Loucy (cell line): ENCODE results near the gene ANAPC15.
"Not testable (repeated sequence)": the region's sequence is repeated elsewhere in the genome, so short reads cannot be mapped to it uniquely, and the experiment has no call there.

Experiments used
- H2AFZ ChIP-seq: fragments of 200-600 bp; sonication (generic); 2 replicates; pipeline ENCODE4 v1.6.0; 2016; ENCODE audit warnings: antibody characterized with exemption, mild to moderate bottlenecking, low read length, moderate library complexity
- H3F3A ChIP-seq: fragments of 200-600 bp; 2 replicates; pipeline ENCODE4 v1.6.0; 2016; ENCODE audit warnings: antibody characterized with exemption, low read depth, mild to moderate bottlenecking
- H3K27me3 ChIP-seq: fragments of 200-600 bp; sonication (generic); 2 replicates; pipeline ENCODE4 v1.6.1; 2014; ENCODE audit warnings: low read length, mild to moderate bottlenecking; ENCODE audit not compliant: insufficient read depth, poor library complexity, severe bottlenecking
- H3K36me3 ChIP-seq: fragments of 200-600 bp; sonication (generic); 2 replicates; pipeline ENCODE4 v1.6.1; 2016; ENCODE audit warnings: low read length; ENCODE audit not compliant: insufficient read depth
- H3K4me1 ChIP-seq: fragments of 200-600 bp; sonication (generic); 2 replicates; pipeline ENCODE4 v1.5.1; 2014; ENCODE audit warnings: low read length, mild to moderate bottlenecking; ENCODE audit not compliant: insufficient read depth, poor library complexity, severe bottlenecking
- H3K4me2 ChIP-seq: fragments of 200-600 bp; sonication (generic); 2 replicates; pipeline ENCODE4 v1.6.0; 2014; ENCODE audit warnings: antibody characterized with exemption, low read length, low read depth, mild to moderate bottlenecking; ENCODE audit not compliant: poor library complexity, severe bottlenecking
- H3K4me3 ChIP-seq: fragments of 200-600 bp; sonication (generic); 2 replicates; pipeline ENCODE4 v1.5.1; 2014; ENCODE audit warnings: low read length, mild to moderate bottlenecking, mixed read lengths; ENCODE audit not compliant: poor library complexity, severe bottlenecking
- H3K79me2 ChIP-seq: fragments of 200-600 bp; sonication (generic); 2 replicates; pipeline ENCODE4 v1.6.1; 2014; ENCODE audit warnings: low read length; ENCODE audit not compliant: insufficient read depth
- H3K9ac ChIP-seq: fragments of 200-600 bp; sonication (generic); 2 replicates; pipeline ENCODE4 v1.6.0; 2014; ENCODE audit warnings: mild to moderate bottlenecking, low read depth, low read length, moderate library complexity; ENCODE audit not compliant: poor library complexity, severe bottlenecking
- H3K9me2 ChIP-seq: fragments of 200-600 bp; sonication (generic); replicated peaks from 2 replicates; pipeline ENCODE4 v1.6.1; 2016; ENCODE audit warnings: low read depth, low read length, mixed read lengths
- H3K9me3 ChIP-seq: fragments of 200-600 bp; sonication (generic); 2 replicates; pipeline ENCODE4 v1.6.1; 2014; ENCODE audit warnings: mild to moderate bottlenecking, antibody characterized with exemption, low read length, low read depth; ENCODE audit not compliant: insufficient read depth
- H4K20me1 ChIP-seq: fragments of 200-600 bp; sonication (generic); 2 replicates; pipeline ENCODE4 v1.6.0; 2014; ENCODE audit warnings: antibody characterized with exemption, low read length, mild to moderate bottlenecking; ENCODE audit not compliant: insufficient read depth, poor library complexity, severe bottlenecking
- CTCF ChIP-seq: fragments of 200-600 bp; sonication (generic); conservative IDR thresholded peaks from 2 replicates; pipeline ENCODE4 v1.5.1; 2014; ENCODE audit warnings: mild to moderate bottlenecking, antibody characterized with exemption, low read length
- EZH2phosphoT487 ChIP-seq: fragments of 200-600 bp; IDR thresholded peaks from 2 replicates; pipeline ENCODE4 v1.6.1; 2018; ENCODE audit warnings: antibody characterized with exemption, mild to moderate bottlenecking, moderate library complexity, borderline replicate concordance

The ANAPC15 gene

DNA sequence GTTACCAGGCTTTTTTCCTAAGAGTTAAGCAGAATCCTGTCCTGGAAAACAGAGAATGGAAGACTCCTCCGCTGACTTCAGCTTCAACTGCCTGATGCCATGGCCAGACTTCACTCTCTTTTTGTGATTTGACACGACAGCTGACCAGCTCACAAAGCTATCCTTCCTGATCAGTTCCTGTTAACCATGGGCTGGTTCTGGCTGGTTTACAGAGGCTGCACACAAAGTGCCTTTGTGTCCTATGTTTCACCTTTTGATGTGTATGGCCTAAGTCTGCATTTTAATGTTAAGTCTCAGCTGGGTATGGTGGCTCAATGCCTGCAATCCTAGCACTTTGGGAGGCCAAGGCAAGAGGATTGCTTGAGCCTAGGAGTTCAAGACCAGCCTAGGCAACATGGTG is 34.1 kb upstream of the ANAPC15 start:
- no peaks in the 10 kb centered on the region for H3K36me3 ChIP-seq
- H4K20me1 ChIP-seq, result no peaks in the 10 kb centered on the region
- no peaks in the 10 kb centered on the region for H3K9me2 ChIP-seq
- no peak overlapping the region for H3K4me2 ChIP-seq
- H3K4me1 ChIP-seq, result no peaks in the 10 kb centered on the region
- no peak overlapping the region for H2AFZ ChIP-seq
- H3K9ac ChIP-seq, result no peak overlapping the region
- no peaks in the 10 kb centered on the region for H3K27me3 ChIP-seq
- H3K4me3 ChIP-seq, result no peak overlapping the region
- no peaks in the 10 kb centered on the region for H3F3A ChIP-seq
- no peak for TF ChIP-seq EZH2phosphoT487
- TF ChIP-seq CTCF, result no peak
- H3K79me2 ChIP-seq, result no peaks in the 10 kb centered on the region
- no peaks in the 10 kb centered on the region for H3K9me3 ChIP-seq

GRCh38 chr11:72144807-72145565 is 32.5 kb upstream of the ANAPC15 start:
- Histone ChIP-seq H3K79me2 (no peaks in the 10 kb centered on the region), H3K36me3 (no peaks in the 10 kb centered on the region), H3K9ac (no peak overlapping the region), H3K4me3 (no peak overlapping the region), H3K4me1 (no peaks in the 10 kb centered on the region), H3K9me3 (no peaks in the 10 kb centered on the region), H3F3A (no peaks in the 10 kb centered on the region), H3K4me2 (no peak overlapping the region), H4K20me1 (no peaks in the 10 kb centered on the region), H2AFZ (no peak overlapping the region), H3K27me3 (no peaks in the 10 kb centered on the region), H3K9me2 (no peaks in the 10 kb centered on the region)
- TF ChIP-seq EZH2phosphoT487 (no peak), CTCF (no peak)

- not testable (repeated sequence) for H3K9me2 ChIP-seq, H3F3A ChIP-seq, H3K4me1 ChIP-seq, H3K9ac ChIP-seq, H3K4me3 ChIP-seq, H4K20me1 ChIP-seq, H3K79me2 ChIP-seq, H3K4me2 ChIP-seq, H2AFZ ChIP-seq, H3K36me3 ChIP-seq, H3K9me3 ChIP-seq, H3K27me3 ChIP-seq
Observed at GRCh38 chr11:72142543-72142942, 30.0 kb upstream of the ANAPC15 start.

GRCh38 chr11:72142086-72142485 is 29.6 kb upstream of the ANAPC15 start:
- not testable (repeated sequence) for H3K4me3 ChIP-seq, H3F3A ChIP-seq

More at GRCh38 chr11:72142086-72142485, 29.6 kb upstream of the ANAPC15 start:
- H3K4me1 ChIP-seq, H3K79me2 ChIP-seq, H3K9ac ChIP-seq, H3K4me2 ChIP-seq, H2AFZ ChIP-seq, H3K9me3 ChIP-seq, H3K27me3 ChIP-seq, H3K9me2 ChIP-seq, H4K20me1 ChIP-seq, H3K36me3 ChIP-seq: not testable (repeated sequence)
